ENCODE results near the gene CORO2B.

GRCh38 chr15:68589783-68590710 is 11.3 kb downstream of the CORO2B start:
- TF ChIP-seq POLR2AphosphoS5 (IDR thresholded peaks at IDR 0.05; ENCODE audit: low read depth) (no peak), GABPA (IDR thresholded peaks at IDR 0.05; ENCODE audit: low read depth) (no peak), SPI1 (IDR thresholded peaks at IDR 0.05; ENCODE audit: borderline replicate concordance, low read depth) (no peak)
- TF ChIP-seq, protein P1, sequence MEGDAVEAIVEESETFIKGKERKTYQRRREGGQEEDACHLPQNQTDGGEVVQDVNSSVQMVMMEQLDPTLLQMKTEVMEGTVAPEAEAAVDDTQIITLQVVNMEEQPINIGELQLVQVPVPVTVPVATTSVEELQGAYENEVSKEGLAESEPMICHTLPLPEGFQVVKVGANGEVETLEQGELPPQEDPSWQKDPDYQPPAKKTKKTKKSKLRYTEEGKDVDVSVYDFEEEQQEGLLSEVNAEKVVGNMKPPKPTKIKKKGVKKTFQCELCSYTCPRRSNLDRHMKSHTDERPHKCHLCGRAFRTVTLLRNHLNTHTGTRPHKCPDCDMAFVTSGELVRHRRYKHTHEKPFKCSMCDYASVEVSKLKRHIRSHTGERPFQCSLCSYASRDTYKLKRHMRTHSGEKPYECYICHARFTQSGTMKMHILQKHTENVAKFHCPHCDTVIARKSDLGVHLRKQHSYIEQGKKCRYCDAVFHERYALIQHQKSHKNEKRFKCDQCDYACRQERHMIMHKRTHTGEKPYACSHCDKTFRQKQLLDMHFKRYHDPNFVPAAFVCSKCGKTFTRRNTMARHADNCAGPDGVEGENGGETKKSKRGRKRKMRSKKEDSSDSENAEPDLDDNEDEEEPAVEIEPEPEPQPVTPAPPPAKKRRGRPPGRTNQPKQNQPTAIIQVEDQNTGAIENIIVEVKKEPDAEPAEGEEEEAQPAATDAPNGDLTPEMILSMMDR (IDR thresholded peaks at IDR 0.05; ENCODE audit: insufficient read depth, low read length) = no peak
- TF ChIP-seq, protein P2, sequence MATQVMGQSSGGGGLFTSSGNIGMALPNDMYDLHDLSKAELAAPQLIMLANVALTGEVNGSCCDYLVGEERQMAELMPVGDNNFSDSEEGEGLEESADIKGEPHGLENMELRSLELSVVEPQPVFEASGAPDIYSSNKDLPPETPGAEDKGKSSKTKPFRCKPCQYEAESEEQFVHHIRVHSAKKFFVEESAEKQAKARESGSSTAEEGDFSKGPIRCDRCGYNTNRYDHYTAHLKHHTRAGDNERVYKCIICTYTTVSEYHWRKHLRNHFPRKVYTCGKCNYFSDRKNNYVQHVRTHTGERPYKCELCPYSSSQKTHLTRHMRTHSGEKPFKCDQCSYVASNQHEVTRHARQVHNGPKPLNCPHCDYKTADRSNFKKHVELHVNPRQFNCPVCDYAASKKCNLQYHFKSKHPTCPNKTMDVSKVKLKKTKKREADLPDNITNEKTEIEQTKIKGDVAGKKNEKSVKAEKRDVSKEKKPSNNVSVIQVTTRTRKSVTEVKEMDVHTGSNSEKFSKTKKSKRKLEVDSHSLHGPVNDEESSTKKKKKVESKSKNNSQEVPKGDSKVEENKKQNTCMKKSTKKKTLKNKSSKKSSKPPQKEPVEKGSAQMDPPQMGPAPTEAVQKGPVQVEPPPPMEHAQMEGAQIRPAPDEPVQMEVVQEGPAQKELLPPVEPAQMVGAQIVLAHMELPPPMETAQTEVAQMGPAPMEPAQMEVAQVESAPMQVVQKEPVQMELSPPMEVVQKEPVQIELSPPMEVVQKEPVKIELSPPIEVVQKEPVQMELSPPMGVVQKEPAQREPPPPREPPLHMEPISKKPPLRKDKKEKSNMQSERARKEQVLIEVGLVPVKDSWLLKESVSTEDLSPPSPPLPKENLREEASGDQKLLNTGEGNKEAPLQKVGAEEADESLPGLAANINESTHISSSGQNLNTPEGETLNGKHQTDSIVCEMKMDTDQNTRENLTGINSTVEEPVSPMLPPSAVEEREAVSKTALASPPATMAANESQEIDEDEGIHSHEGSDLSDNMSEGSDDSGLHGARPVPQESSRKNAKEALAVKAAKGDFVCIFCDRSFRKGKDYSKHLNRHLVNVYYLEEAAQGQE (IDR thresholded peaks at IDR 0.05; ENCODE audit: insufficient replicate concordance, low read depth) = no peak
